GM23338 (cell line): ENCODE results near the gene B3GALNT2. TPM values are rescaled to one million over a fixed set of nuclear protein-coding genes. Genes with fewer than 3 reads are reported as not detected.

Source experiments
- ATAC-seq: fragments of 200-7000 bp; cut with Tn5 transposase; 3 replicates; pipeline ENCODE4 v1.9.1; 2020
- DNase-seq: peaks from one replicate; pipeline ENCODE4 v3.0.0-alpha.2; 2015; ENCODE audit warnings: low spot score
- H2AFZ ChIP-seq: fragments of 200-600 bp; sonication (generic); 2 replicates; pipeline ENCODE4 v1.8.0; 2016; ENCODE audit warnings: antibody characterized with exemption, mild to moderate bottlenecking, moderate library complexity
- H3F3A ChIP-seq: fragments of 200-600 bp; sonication (generic); replicated peaks from 2 replicates; pipeline ENCODE4 v1.8.0; 2017; ENCODE audit warnings: antibody characterized with exemption, mixed run types, low read depth
- H3K27ac ChIP-seq: fragments of 200-600 bp; sonication (generic); 2 replicates; pipeline ENCODE4 v1.6.1; 2016; ENCODE audit warnings: low read depth
- H3K27me3 ChIP-seq: fragments of 200-600 bp; sonication (generic); 2 replicates; pipeline ENCODE4 v1.8.0; 2016; ENCODE audit warnings: mild to moderate bottlenecking, mixed run types, moderate library complexity; ENCODE audit not compliant: insufficient read depth
- H3K36me3 ChIP-seq: fragments of 200-600 bp; sonication (generic); 2 replicates; pipeline ENCODE4 v1.8.0; 2016; ENCODE audit warnings: mild to moderate bottlenecking; ENCODE audit not compliant: insufficient read depth
- H3K4me1 ChIP-seq: fragments of 200-600 bp; sonication (generic); 2 replicates; pipeline ENCODE4 v1.8.0; 2016; ENCODE audit warnings: mild to moderate bottlenecking, moderate library complexity; ENCODE audit not compliant: insufficient read depth
- H3K4me2 ChIP-seq: fragments of 200-600 bp; sonication (generic); 2 replicates; pipeline ENCODE4 v1.7.1; 2017; ENCODE audit warnings: mixed run types
- H3K4me3 ChIP-seq: fragments of 200-600 bp; sonication (generic); 2 replicates; pipeline ENCODE4 v1.6.1; 2016; ENCODE audit warnings: mixed run types
- H3K79me2 ChIP-seq: fragments of 200-600 bp; sonication (generic); replicated peaks from 2 replicates; pipeline ENCODE4 v1.8.0; 2017; ENCODE audit warnings: mild to moderate bottlenecking; ENCODE audit not compliant: insufficient read depth
- H3K9me2 ChIP-seq: fragments of 200-600 bp; sonication (generic); 2 replicates; pipeline ENCODE4 v1.8.0; 2017; ENCODE audit not compliant: insufficient read depth
- H4K20me1 ChIP-seq: fragments of 200-600 bp; sonication (generic); replicated peaks from 2 replicates; pipeline ENCODE4 v1.8.0; 2017; ENCODE audit warnings: mild to moderate bottlenecking; ENCODE audit not compliant: insufficient read depth
- H3K27ac Mint-ChIP-seq: 2 replicates; pipeline ENCODE4 v1.8.0; 2020; ENCODE audit warnings: inconsistent platforms, mild to moderate bottlenecking, moderate library complexity, mixed read lengths
- H3K27me3 Mint-ChIP-seq: 3 replicates; pipeline ENCODE4 v1.8.0; 2022; ENCODE audit warnings: low read depth, mild to moderate bottlenecking, moderate library complexity, mixed read lengths, inconsistent platforms; ENCODE audit not compliant: insufficient read depth, poor library complexity
- H3K36me3 Mint-ChIP-seq: 3 replicates; pipeline ENCODE4 v1.8.0; 2021; ENCODE audit warnings: low read depth, mild to moderate bottlenecking, inconsistent platforms, moderate library complexity, mixed read lengths
- H3K4me1 Mint-ChIP-seq: 3 replicates; pipeline ENCODE4 v1.8.0; 2020; ENCODE audit warnings: mild to moderate bottlenecking, inconsistent platforms, mixed read lengths
- H3K4me3 Mint-ChIP-seq: 3 replicates; pipeline ENCODE4 v1.8.0; 2021; ENCODE audit warnings: moderate library complexity, mild to moderate bottlenecking, inconsistent platforms, mixed read lengths
- H3K9me3 Mint-ChIP-seq: 3 replicates; pipeline ENCODE4 v1.8.0; 2020; ENCODE audit warnings: moderate library complexity, mild to moderate bottlenecking, inconsistent platforms, mixed read lengths
- CREB1 ChIP-seq: fragments of 250-450 bp; sonication (Bioruptor Pico); IDR thresholded peaks from 2 replicates; pipeline ENCODE4 v1.5.0; 2020; ENCODE audit warnings: low read depth, mild to moderate bottlenecking, moderate library complexity
- CTCF ChIP-seq, 2 experiments: fragments of 200-600 bp in 1 of 2; sonication (generic) in 1 of 2; conservative IDR thresholded peaks; 2 replicates each; pipeline versions ENCODE4 v1.5.1 to v1.6.1; 2016 to 2017; ENCODE audit warnings: antibody characterized with exemption in 2 of 2, low read depth in 2 of 2, mild to moderate bottlenecking in 2 of 2, moderate library complexity in 1 of 2
- EZH2 ChIP-seq: fragments of 200-600 bp; sonication (generic); IDR thresholded peaks from one replicate; pipeline ENCODE4 v1.8.0; 2017; ENCODE audit warnings: antibody characterized with exemption, mild to moderate bottlenecking, low read depth; ENCODE audit not compliant: unreplicated experiment
- EZH2phosphoT487 ChIP-seq: fragments of 200-600 bp; sonication (generic); IDR thresholded peaks from one replicate; pipeline ENCODE4 v1.8.1; 2018; ENCODE audit warnings: antibody characterized with exemption; ENCODE audit not compliant: unreplicated experiment
- JUNB ChIP-seq: IDR thresholded peaks from one replicate; pipeline ENCODE4 v1.6.1; 2016; ENCODE audit warnings: antibody characterized with exemption; ENCODE audit not compliant: unreplicated experiment
- NANOG ChIP-seq: IDR thresholded peaks from 2 replicates; pipeline ENCODE4 v1.6.1; 2016; ENCODE audit warnings: antibody characterized with exemption, borderline replicate concordance
- POLR2AphosphoS5 ChIP-seq: IDR thresholded peaks from 2 replicates; pipeline ENCODE4 v1.6.1; 2016; ENCODE audit warnings: antibody characterized with exemption, low read depth
- REST ChIP-seq: IDR thresholded peaks from one replicate; pipeline ENCODE4 v1.6.1; 2018; ENCODE audit warnings: antibody characterized with exemption; ENCODE audit not compliant: unreplicated experiment
- STAT1 ChIP-seq: IDR thresholded peaks from one replicate; pipeline ENCODE4 v1.6.1; 2016; ENCODE audit warnings: antibody characterized with exemption; ENCODE audit not compliant: unreplicated experiment
- ZNF114 ChIP-seq: fragments of 250-450 bp; sonication (Bioruptor Pico); IDR thresholded peaks from 2 replicates; pipeline ENCODE4 v1.5.0; 2020; ENCODE audit warnings: mild to moderate bottlenecking, moderate library complexity
- ZNF331 ChIP-seq: fragments of 250-450 bp; sonication (Bioruptor Pico); IDR thresholded peaks from 2 replicates; pipeline ENCODE4 v1.5.0; 2020; ENCODE audit warnings: low read depth, mild to moderate bottlenecking, moderate library complexity
- polyA plus RNA-seq: library from polyadenylated mRNA; unstranded; fragments of >200 nt; fragmentation: Nextera tagmentation; extraction: Ambion mirVana; gene quantifications from 2 replicates; pipeline ENCODE4 v1.2.1, GENCODE V29; 2016
- total RNA-seq: library from RNA; depleted of rRNA; stranded (reverse); fragments of >200 nt; shearing (Covaris generic); gene quantifications from 2 replicates; pipeline ENCODE4 v1.2.3, GENCODE V29; 2014
- TF ChIP-seq, protein P1 (sequence below): fragments of 250-450 bp; sonication (Bioruptor Pico); IDR thresholded peaks from 2 replicates; pipeline ENCODE4 v1.5.0; 2020; ENCODE audit warnings: mild to moderate bottlenecking, moderate library complexity
- TF ChIP-seq, protein P2 (sequence below): IDR thresholded peaks from 2 replicates; pipeline ENCODE4 v1.6.1; 2016; ENCODE audit warnings: antibody characterized with exemption

B3GALNT2 gene
- total and polyA plus RNA-seq, 2 experiments from 2014 or later: 14.4 to 48.8 TPM

DNA sequence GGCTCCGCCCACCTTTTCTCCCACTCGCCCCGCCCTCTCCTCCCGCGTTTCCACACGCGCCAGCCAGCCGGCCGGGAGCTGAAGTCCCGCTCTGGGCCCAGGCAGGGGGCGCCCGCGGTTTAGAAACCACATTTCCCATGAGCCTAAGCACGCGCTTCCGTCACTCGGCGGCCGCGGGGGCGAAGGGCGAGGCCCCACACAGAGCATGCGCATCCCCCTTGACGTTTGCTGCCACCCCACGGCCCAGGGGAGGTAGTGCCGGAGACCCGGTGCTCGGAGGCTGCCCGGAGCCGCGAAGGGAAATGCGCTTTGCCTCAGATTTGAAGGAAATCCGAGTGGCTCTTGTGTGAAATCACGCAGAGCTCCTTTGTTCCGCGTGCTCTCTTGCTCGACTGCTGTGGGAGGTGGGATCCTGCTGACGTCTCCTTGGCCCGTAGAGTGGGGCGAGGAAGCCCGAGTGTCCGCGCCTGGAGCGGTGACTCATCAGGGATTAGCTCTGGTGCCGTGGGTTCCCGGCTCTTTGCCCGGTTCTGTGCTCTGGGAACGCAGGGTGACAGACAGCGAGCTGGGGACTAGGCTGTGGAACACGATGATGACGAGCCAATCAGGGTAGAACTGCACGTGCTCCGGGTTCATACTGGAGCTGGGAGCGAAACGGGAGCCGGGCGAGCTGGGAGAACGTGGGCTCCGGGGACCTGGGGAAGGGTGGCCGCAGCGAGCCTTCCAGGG, 406 bp upstream of the B3GALNT2 start:
- H3K9me3 Mint-ChIP-seq: no peaks in the 10 kb centered on the region; the same call in 2 of the 3 replicates
- peaks cover 17% of the 10 kb centered on the region for H4K20me1 ChIP-seq
- no peaks in the 10 kb centered on the region for H3K9me2 ChIP-seq
- peaks cover 39% of the 10 kb centered on the region for H3K79me2 ChIP-seq
- peak overlapping the region; percentile 99 for H2AFZ ChIP-seq
- H3K4me3 ChIP-seq: peak overlapping the region; percentile 74
- peaks cover 6% of the 10 kb centered on the region for H3K27me3 Mint-ChIP-seq
- ATAC-seq (peak; percentile 83), DNase-seq (peak; percentile 99)
- H3K4me3 Mint-ChIP-seq: peak overlapping the region; percentile 93
- H3F3A ChIP-seq: no peaks in the 10 kb centered on the region; the same call in 1 of the 2 replicates
- H3K4me1 Mint-ChIP-seq: peaks cover 13% of the 10 kb centered on the region
- peak overlapping the region; percentile 99 for H3K27ac ChIP-seq
- TF ChIP-seq NANOG: no peak
- TF ChIP-seq ZNF331: no peak
- peak; percentile 87 for TF ChIP-seq POLR2AphosphoS5
- peak; percentile 57 to 78 for TF ChIP-seq CTCF (conservative IDR thresholded peaks at IDR 0.05; ENCODE audit: low read depth in 2 of 2)
- TF ChIP-seq, protein P1, sequence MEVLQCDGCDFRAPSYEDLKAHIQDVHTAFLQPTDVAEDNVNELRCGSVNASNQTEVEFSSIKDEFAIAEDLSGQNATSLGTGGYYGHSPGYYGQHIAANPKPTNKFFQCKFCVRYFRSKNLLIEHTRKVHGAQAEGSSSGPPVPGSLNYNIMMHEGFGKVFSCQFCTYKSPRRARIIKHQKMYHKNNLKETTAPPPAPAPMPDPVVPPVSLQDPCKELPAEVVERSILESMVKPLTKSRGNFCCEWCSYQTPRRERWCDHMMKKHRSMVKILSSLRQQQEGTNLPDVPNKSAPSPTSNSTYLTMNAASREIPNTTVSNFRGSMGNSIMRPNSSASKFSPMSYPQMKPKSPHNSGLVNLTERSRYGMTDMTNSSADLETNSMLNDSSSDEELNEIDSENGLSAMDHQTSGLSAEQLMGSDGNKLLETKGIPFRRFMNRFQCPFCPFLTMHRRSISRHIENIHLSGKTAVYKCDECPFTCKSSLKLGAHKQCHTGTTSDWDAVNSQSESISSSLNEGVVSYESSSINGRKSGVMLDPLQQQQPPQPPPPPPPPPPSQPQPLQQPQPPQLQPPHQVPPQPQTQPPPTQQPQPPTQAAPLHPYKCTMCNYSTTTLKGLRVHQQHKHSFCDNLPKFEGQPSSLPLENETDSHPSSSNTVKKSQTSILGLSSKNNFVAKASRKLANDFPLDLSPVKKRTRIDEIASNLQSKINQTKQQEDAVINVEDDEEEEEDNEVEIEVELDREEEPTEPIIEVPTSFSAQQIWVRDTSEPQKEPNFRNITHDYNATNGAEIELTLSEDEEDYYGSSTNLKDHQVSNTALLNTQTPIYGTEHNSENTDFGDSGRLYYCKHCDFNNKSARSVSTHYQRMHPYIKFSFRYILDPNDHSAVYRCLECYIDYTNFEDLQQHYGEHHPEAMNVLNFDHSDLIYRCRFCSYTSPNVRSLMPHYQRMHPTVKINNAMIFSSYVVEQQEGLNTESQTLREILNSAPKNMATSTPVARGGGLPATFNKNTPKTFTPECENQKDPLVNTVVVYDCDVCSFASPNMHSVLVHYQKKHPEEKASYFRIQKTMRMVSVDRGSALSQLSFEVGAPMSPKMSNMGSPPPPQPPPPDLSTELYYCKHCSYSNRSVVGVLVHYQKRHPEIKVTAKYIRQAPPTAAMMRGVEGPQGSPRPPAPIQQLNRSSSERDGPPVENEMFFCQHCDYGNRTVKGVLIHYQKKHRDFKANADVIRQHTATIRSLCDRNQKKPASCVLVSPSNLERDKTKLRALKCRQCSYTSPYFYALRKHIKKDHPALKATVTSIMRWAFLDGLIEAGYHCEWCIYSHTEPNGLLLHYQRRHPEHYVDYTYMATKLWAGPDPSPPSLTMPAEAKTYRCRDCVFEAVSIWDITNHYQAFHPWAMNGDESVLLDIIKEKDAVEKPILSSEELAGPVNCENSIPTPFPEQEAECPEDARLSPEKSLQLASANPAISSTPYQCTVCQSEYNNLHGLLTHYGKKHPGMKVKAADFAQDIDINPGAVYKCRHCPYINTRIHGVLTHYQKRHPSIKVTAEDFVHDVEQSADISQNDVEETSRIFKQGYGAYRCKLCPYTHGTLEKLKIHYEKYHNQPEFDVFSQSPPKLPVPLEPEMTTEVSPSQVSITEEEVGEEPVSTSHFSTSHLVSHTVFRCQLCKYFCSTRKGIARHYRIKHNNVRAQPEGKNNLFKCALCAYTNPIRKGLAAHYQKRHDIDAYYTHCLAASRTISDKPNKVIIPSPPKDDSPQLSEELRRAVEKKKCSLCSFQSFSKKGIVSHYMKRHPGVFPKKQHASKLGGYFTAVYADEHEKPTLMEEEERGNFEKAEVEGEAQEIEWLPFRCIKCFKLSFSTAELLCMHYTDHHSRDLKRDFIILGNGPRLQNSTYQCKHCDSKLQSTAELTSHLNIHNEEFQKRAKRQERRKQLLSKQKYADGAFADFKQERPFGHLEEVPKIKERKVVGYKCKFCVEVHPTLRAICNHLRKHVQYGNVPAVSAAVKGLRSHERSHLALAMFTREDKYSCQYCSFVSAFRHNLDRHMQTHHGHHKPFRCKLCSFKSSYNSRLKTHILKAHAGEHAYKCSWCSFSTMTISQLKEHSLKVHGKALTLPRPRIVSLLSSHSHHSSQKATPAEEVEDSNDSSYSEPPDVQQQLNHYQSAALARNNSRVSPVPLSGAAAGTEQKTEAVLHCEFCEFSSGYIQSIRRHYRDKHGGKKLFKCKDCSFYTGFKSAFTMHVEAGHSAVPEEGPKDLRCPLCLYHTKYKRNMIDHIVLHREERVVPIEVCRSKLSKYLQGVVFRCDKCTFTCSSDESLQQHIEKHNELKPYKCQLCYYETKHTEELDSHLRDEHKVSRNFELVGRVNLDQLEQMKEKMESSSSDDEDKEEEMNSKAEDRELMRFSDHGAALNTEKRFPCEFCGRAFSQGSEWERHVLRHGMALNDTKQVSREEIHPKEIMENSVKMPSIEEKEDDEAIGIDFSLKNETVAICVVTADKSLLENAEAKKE (CRISPR knock-in tag): no peak
- TF ChIP-seq JUNB: no peak
- TF ChIP-seq EZH2phosphoT487: no peak
- no peak for TF ChIP-seq STAT1
- no peak for TF ChIP-seq ZNF114 (CRISPR knock-in tag)
- TF ChIP-seq REST: no peak
- TF ChIP-seq, protein P2, sequence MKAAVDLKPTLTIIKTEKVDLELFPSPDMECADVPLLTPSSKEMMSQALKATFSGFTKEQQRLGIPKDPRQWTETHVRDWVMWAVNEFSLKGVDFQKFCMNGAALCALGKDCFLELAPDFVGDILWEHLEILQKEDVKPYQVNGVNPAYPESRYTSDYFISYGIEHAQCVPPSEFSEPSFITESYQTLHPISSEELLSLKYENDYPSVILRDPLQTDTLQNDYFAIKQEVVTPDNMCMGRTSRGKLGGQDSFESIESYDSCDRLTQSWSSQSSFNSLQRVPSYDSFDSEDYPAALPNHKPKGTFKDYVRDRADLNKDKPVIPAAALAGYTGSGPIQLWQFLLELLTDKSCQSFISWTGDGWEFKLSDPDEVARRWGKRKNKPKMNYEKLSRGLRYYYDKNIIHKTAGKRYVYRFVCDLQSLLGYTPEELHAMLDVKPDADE: peak; percentile 95
- TF ChIP-seq CREB1 (CRISPR knock-in tag): peak; percentile 94
- TF ChIP-seq EZH2: no peak
- no peaks in the 10 kb centered on the region for H3K27me3 ChIP-seq
- peak overlapping the region; percentile 82 for H3K4me2 ChIP-seq
- peaks cover 19% of the 10 kb centered on the region for H3K4me1 ChIP-seq
- no peaks in the 10 kb centered on the region for H3K36me3 Mint-ChIP-seq
- no peaks in the 10 kb centered on the region for H3K36me3 ChIP-seq
- peak overlapping the region; percentile 99 for H3K27ac Mint-ChIP-seq
